GM23338 (cell line): ENCODE measurements around the gene ADGRG1. TPM values are rescaled to one million over a fixed set of nuclear protein-coding genes. Genes with fewer than 3 reads are reported as not detected.

Experiments used
- ATAC-seq: fragments of 200-7000 bp; cut with Tn5 transposase; 3 replicates; pipeline ENCODE4 v1.9.1; 2020
- DNase-seq: peaks from one replicate; pipeline ENCODE4 v3.0.0-alpha.2; 2015; ENCODE audit warnings: low spot score
- H2AFZ ChIP-seq: fragments of 200-600 bp; sonication (generic); 2 replicates; pipeline ENCODE4 v1.8.0; 2016; ENCODE audit warnings: antibody characterized with exemption, mild to moderate bottlenecking, moderate library complexity
- H3F3A ChIP-seq: fragments of 200-600 bp; sonication (generic); replicated peaks from 2 replicates; pipeline ENCODE4 v1.8.0; 2017; ENCODE audit warnings: antibody characterized with exemption, mixed run types, low read depth
- H3K27ac ChIP-seq: fragments of 200-600 bp; sonication (generic); 2 replicates; pipeline ENCODE4 v1.6.1; 2016; ENCODE audit warnings: low read depth
- H3K27me3 ChIP-seq: fragments of 200-600 bp; sonication (generic); 2 replicates; pipeline ENCODE4 v1.8.0; 2016; ENCODE audit warnings: mild to moderate bottlenecking, mixed run types, moderate library complexity; ENCODE audit not compliant: insufficient read depth
- H3K36me3 ChIP-seq: fragments of 200-600 bp; sonication (generic); 2 replicates; pipeline ENCODE4 v1.8.0; 2016; ENCODE audit warnings: mild to moderate bottlenecking; ENCODE audit not compliant: insufficient read depth
- H3K4me1 ChIP-seq: fragments of 200-600 bp; sonication (generic); 2 replicates; pipeline ENCODE4 v1.8.0; 2016; ENCODE audit warnings: mild to moderate bottlenecking, moderate library complexity; ENCODE audit not compliant: insufficient read depth
- H3K4me2 ChIP-seq: fragments of 200-600 bp; sonication (generic); 2 replicates; pipeline ENCODE4 v1.7.1; 2017; ENCODE audit warnings: mixed run types
- H3K4me3 ChIP-seq: fragments of 200-600 bp; sonication (generic); 2 replicates; pipeline ENCODE4 v1.6.1; 2016; ENCODE audit warnings: mixed run types
- H3K79me2 ChIP-seq: fragments of 200-600 bp; sonication (generic); replicated peaks from 2 replicates; pipeline ENCODE4 v1.8.0; 2017; ENCODE audit warnings: mild to moderate bottlenecking; ENCODE audit not compliant: insufficient read depth
- H3K9me2 ChIP-seq: fragments of 200-600 bp; sonication (generic); 2 replicates; pipeline ENCODE4 v1.8.0; 2017; ENCODE audit not compliant: insufficient read depth
- H4K20me1 ChIP-seq: fragments of 200-600 bp; sonication (generic); replicated peaks from 2 replicates; pipeline ENCODE4 v1.8.0; 2017; ENCODE audit warnings: mild to moderate bottlenecking; ENCODE audit not compliant: insufficient read depth
- H3K27ac Mint-ChIP-seq: 2 replicates; pipeline ENCODE4 v1.8.0; 2020; ENCODE audit warnings: inconsistent platforms, mild to moderate bottlenecking, moderate library complexity, mixed read lengths
- H3K27me3 Mint-ChIP-seq: 3 replicates; pipeline ENCODE4 v1.8.0; 2022; ENCODE audit warnings: low read depth, mild to moderate bottlenecking, moderate library complexity, mixed read lengths, inconsistent platforms; ENCODE audit not compliant: insufficient read depth, poor library complexity
- H3K36me3 Mint-ChIP-seq: 3 replicates; pipeline ENCODE4 v1.8.0; 2021; ENCODE audit warnings: low read depth, mild to moderate bottlenecking, inconsistent platforms, moderate library complexity, mixed read lengths
- H3K4me1 Mint-ChIP-seq: 3 replicates; pipeline ENCODE4 v1.8.0; 2020; ENCODE audit warnings: mild to moderate bottlenecking, inconsistent platforms, mixed read lengths
- H3K4me3 Mint-ChIP-seq: 3 replicates; pipeline ENCODE4 v1.8.0; 2021; ENCODE audit warnings: moderate library complexity, mild to moderate bottlenecking, inconsistent platforms, mixed read lengths
- H3K9me3 Mint-ChIP-seq: 3 replicates; pipeline ENCODE4 v1.8.0; 2020; ENCODE audit warnings: moderate library complexity, mild to moderate bottlenecking, inconsistent platforms, mixed read lengths
- CREB1 ChIP-seq: fragments of 250-450 bp; sonication (Bioruptor Pico); IDR thresholded peaks from 2 replicates; pipeline ENCODE4 v1.5.0; 2020; ENCODE audit warnings: low read depth, mild to moderate bottlenecking, moderate library complexity
- ETS1 ChIP-seq: IDR thresholded peaks from 2 replicates; pipeline ENCODE4 v1.6.1; 2016; ENCODE audit warnings: antibody characterized with exemption
- EZH2 ChIP-seq: fragments of 200-600 bp; sonication (generic); IDR thresholded peaks from one replicate; pipeline ENCODE4 v1.8.0; 2017; ENCODE audit warnings: antibody characterized with exemption, mild to moderate bottlenecking, low read depth; ENCODE audit not compliant: unreplicated experiment
- EZH2phosphoT487 ChIP-seq: fragments of 200-600 bp; sonication (generic); IDR thresholded peaks from one replicate; pipeline ENCODE4 v1.8.1; 2018; ENCODE audit warnings: antibody characterized with exemption; ENCODE audit not compliant: unreplicated experiment
- JUNB ChIP-seq: IDR thresholded peaks from one replicate; pipeline ENCODE4 v1.6.1; 2016; ENCODE audit warnings: antibody characterized with exemption; ENCODE audit not compliant: unreplicated experiment
- NANOG ChIP-seq: IDR thresholded peaks from 2 replicates; pipeline ENCODE4 v1.6.1; 2016; ENCODE audit warnings: antibody characterized with exemption, borderline replicate concordance
- POLR2AphosphoS5 ChIP-seq: IDR thresholded peaks from 2 replicates; pipeline ENCODE4 v1.6.1; 2016; ENCODE audit warnings: antibody characterized with exemption, low read depth
- REST ChIP-seq: IDR thresholded peaks from one replicate; pipeline ENCODE4 v1.6.1; 2018; ENCODE audit warnings: antibody characterized with exemption; ENCODE audit not compliant: unreplicated experiment
- STAT1 ChIP-seq: IDR thresholded peaks from one replicate; pipeline ENCODE4 v1.6.1; 2016; ENCODE audit warnings: antibody characterized with exemption; ENCODE audit not compliant: unreplicated experiment
- ZNF114 ChIP-seq: fragments of 250-450 bp; sonication (Bioruptor Pico); IDR thresholded peaks from 2 replicates; pipeline ENCODE4 v1.5.0; 2020; ENCODE audit warnings: mild to moderate bottlenecking, moderate library complexity
- ZNF331 ChIP-seq: fragments of 250-450 bp; sonication (Bioruptor Pico); IDR thresholded peaks from 2 replicates; pipeline ENCODE4 v1.5.0; 2020; ENCODE audit warnings: low read depth, mild to moderate bottlenecking, moderate library complexity
- ZNF462 ChIP-seq: fragments of 250-450 bp; sonication (Bioruptor Pico); IDR thresholded peaks from 2 replicates; pipeline ENCODE4 v1.5.0; 2020; ENCODE audit warnings: mild to moderate bottlenecking, moderate library complexity
- polyA plus RNA-seq: library from polyadenylated mRNA; unstranded; fragments of >200 nt; fragmentation: Nextera tagmentation; extraction: Ambion mirVana; gene quantifications from 2 replicates; pipeline ENCODE4 v1.2.1, GENCODE V29; 2016
- total RNA-seq: library from RNA; depleted of rRNA; stranded (reverse); fragments of >200 nt; shearing (Covaris generic); gene quantifications from 2 replicates; pipeline ENCODE4 v1.2.3, GENCODE V29; 2014
- TF ChIP-seq, protein P1 (sequence below), 2 experiments: fragments of 200-600 bp in 1 of 2; sonication (generic) in 1 of 2; conservative IDR thresholded peaks; 2 replicates each; pipeline versions ENCODE4 v1.5.1 to v1.6.1; 2016 to 2017; ENCODE audit warnings: antibody characterized with exemption in 2 of 2, low read depth in 2 of 2, mild to moderate bottlenecking in 2 of 2, moderate library complexity in 1 of 2

Gene ADGRG1
- total and polyA plus RNA-seq, 2 experiments from 2014 or later, result 0.14 to 0.47 TPM

DNA sequence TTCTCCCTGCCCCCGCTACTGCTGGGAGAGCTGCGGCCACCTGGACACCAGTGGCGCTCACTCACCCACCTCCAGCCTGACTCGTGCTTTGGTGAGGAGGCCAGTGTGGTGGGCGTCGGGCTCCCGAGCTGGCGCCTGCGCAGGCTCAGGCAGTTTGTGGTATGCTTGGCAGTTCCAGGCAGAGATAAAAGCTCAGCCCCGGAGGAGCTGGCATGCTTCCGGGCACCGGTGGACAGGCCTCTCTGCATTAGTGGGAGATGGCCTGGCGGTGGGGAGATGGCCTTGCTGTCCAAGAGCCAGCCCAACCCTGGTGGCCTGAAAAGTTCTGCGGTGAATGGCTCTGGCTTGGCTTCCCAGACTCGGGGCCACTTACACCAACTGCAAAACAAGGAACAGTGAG lies 4.1 kb downstream of the ADGRG1 start:
- Histone ChIP-seq H3K36me3 (no peaks in the 10 kb centered on the region), H3K4me2 (no peak overlapping the region), H3K9me2 (no peaks in the 10 kb centered on the region), H3K79me2 (no peaks in the 10 kb centered on the region), H3K4me1 (no peaks in the 10 kb centered on the region), H3K27me3 (no peaks in the 10 kb centered on the region), H2AFZ (no peak overlapping the region), H3K27ac (no peak overlapping the region), H4K20me1 (no peaks in the 10 kb centered on the region), H3K4me3 (no peak overlapping the region), H3F3A (no peaks in the 10 kb centered on the region)
- Mint-ChIP-seq H3K36me3 (no peaks in the 10 kb centered on the region), H3K27ac (no peak overlapping the region), H3K27me3 (peaks cover 14% of the 10 kb centered on the region), H3K4me1 (peaks cover 27% of the 10 kb centered on the region), H3K4me3 (no peak overlapping the region), H3K9me3 (no peaks in the 10 kb centered on the region)
- ATAC-seq (no peak), DNase-seq (no peak)
- TF ChIP-seq NANOG (no peak), JUNB (no peak), ZNF114 (CRISPR knock-in tag) (no peak), ETS1 (no peak), REST (no peak), STAT1 (no peak), POLR2AphosphoS5 (no peak), ZNF331 (CRISPR knock-in tag) (no peak), EZH2 (no peak), EZH2phosphoT487 (no peak), ZNF462 (CRISPR knock-in tag) (no peak), CREB1 (no peak)
- TF ChIP-seq, protein P1, sequence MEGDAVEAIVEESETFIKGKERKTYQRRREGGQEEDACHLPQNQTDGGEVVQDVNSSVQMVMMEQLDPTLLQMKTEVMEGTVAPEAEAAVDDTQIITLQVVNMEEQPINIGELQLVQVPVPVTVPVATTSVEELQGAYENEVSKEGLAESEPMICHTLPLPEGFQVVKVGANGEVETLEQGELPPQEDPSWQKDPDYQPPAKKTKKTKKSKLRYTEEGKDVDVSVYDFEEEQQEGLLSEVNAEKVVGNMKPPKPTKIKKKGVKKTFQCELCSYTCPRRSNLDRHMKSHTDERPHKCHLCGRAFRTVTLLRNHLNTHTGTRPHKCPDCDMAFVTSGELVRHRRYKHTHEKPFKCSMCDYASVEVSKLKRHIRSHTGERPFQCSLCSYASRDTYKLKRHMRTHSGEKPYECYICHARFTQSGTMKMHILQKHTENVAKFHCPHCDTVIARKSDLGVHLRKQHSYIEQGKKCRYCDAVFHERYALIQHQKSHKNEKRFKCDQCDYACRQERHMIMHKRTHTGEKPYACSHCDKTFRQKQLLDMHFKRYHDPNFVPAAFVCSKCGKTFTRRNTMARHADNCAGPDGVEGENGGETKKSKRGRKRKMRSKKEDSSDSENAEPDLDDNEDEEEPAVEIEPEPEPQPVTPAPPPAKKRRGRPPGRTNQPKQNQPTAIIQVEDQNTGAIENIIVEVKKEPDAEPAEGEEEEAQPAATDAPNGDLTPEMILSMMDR (conservative IDR thresholded peaks at IDR 0.05; ENCODE audit: low read depth in 2 of 2), result no peak
